ENCODE data around the gene SAP30BP. TPM values are rescaled to one million over a fixed set of nuclear protein-coding genes. Genes with fewer than 3 reads are reported as not detected.

The SAP30BP gene
- total and polyA plus RNA-seq, 2 of the 8 experiments (the other 6 are each of a cell fraction or from before 2014, with no cell fraction given) = 63.3 to 79.9 TPM

GRCh38 chr17:75664099-75664549 is 3.0 kb upstream of the SAP30BP start:
- Histone ChIP-seq H4K8ac (ENCODE audit: extremely low read depth, insufficient read depth, low read length) (no peak overlapping the region), H3K56ac (replicated peaks; ENCODE audit: insufficient read length, low read depth, low read length) (no peak overlapping the region), H3K9ac (replicated peaks in 1 of 4; ENCODE audit: extremely low read depth in 1 of 4, low read depth in 3 of 4, low read length in 3 of 4) (no peak overlapping the region), H3K36me3 (ENCODE audit: control insufficient read depth in 2 of 4, insufficient read depth in 4 of 4, low read length in 3 of 4) (peaks cover 4 to 22% (median 15%) of the 10 kb centered on the region in 4 experiments; a peak in 6 of 8 replicates), H4K5ac (ENCODE audit: insufficient read length, low read depth, low read length) (no peak overlapping the region), H3K9me3 (ENCODE audit: insufficient read depth in 2 of 2, low read depth in 1 of 2, low read length in 1 of 2) (no peaks in the 10 kb centered on the region), H2BK15ac (ENCODE audit: low read length) (no peak overlapping the region), H2BK12ac (ENCODE audit: low read depth, low read length) (no peak overlapping the region), H3K23me2 (ENCODE audit: low read depth, low read length) (peaks cover 5% of the 10 kb centered on the region; the same call in 1 of the 2 replicates), H2AFZ (ENCODE audit: low read length) (no peak overlapping the region), H4K91ac (replicated peaks; ENCODE audit: insufficient read length, low read length) (no peak overlapping the region), H3K23ac (ENCODE audit: insufficient read length) (no peak overlapping the region), H3K18ac (ENCODE audit: extremely low read depth, low read length) (no peak overlapping the region), H2BK5ac (ENCODE audit: low read depth, low read length) (no peak overlapping the region), H3K4me3 (ENCODE audit: extremely low read depth in 1 of 4, insufficient read depth in 2 of 4, low read depth in 3 of 4, low read length in 4 of 4) (no peak overlapping the region), H3K4me2 (ENCODE audit: insufficient read depth in 1 of 2, low read depth in 2 of 2, low read length in 2 of 2) (no peak overlapping the region), H2AK5ac (ENCODE audit: low read depth, low read length) (no peak overlapping the region), H3K27ac (ENCODE audit: low read depth, low read length) (no peak overlapping the region), H3K27me3 (replicated peaks in 1 of 4; ENCODE audit: control insufficient read depth in 3 of 4, extremely low read depth in 1 of 4, insufficient read depth in 3 of 4, low read length in 3 of 4) (no peaks in the 10 kb centered on the region), H2BK120ac (replicated peaks; ENCODE audit: low read depth, low read length) (no peak overlapping the region), H3K4ac (replicated peaks; ENCODE audit: insufficient read length, low read depth, low read length) (no peak overlapping the region), H2BK20ac (ENCODE audit: low read length) (no peak overlapping the region), H4K20me1 (replicated peaks in 1 of 2; ENCODE audit: control insufficient read depth in 1 of 2, insufficient read depth in 2 of 2, low read length in 2 of 2) (peaks cover 0 to 4% of the 10 kb centered on the region in 2 experiments), H3K79me2 (ENCODE audit: control insufficient read depth in 1 of 2, insufficient read depth in 2 of 2, low read length in 2 of 2) (peaks cover 8 to 32% of the 10 kb centered on the region in 2 experiments; a peak in 3 of 4 replicates), H3K4me1 (replicated peaks in 1 of 4; ENCODE audit: control insufficient read depth in 3 of 4, insufficient read depth in 4 of 4, low read length in 3 of 4) (peaks cover 0 to 13% (median 3%) of the 10 kb centered on the region in 4 experiments; a peak in 2 of 7 replicates), H3K14ac (ENCODE audit: insufficient read length) (no peak overlapping the region), H3K79me1 (ENCODE audit: low read depth, low read length) (0 out of 2 replicates have a peak, but pooled peaks cover 2% of the 10 kb centered on the region)
- no peak for TF ChIP-seq RNF2 (IDR thresholded peaks at IDR 0.05; ENCODE audit: borderline replicate concordance, low read depth, low read length, missing control alignments, poor library complexity, severe bottlenecking)
- no peak for TF ChIP-seq ZNF274 (IDR thresholded peaks at IDR 0.05; ENCODE audit: borderline replicate concordance, extremely low read depth, low read length)
- no peak for TF ChIP-seq EGR1 (IDR thresholded peaks at IDR 0.05; ENCODE audit: borderline replicate concordance, low read depth, low read length)
- no peak for TF ChIP-seq SRF (IDR thresholded peaks at IDR 0.05; ENCODE audit: low read depth, low read length)
- no peak for TF ChIP-seq TEAD4 (IDR thresholded peaks at IDR 0.05; ENCODE audit: low read depth, low read length)
- FAIRE-seq (no peak), DNase-seq (ENCODE audit: low read depth in 1 of 2, low spot score in 2 of 2) (no peak)
- 93% methylated on average over 3 of the region's 3 CpGs; no CpG with 5 or more reads in 1 of the 2 experiments for WGBS, 2 experiments (ENCODE audit: extremely low coverage in 1 of 2, insufficient coverage in 1 of 2, insufficient read length in 1 of 2, insufficient replicate concordance in 2 of 2, low coverage in 1 of 2, low lambda C conversion rate in 2 of 2, missing lambda C conversion rate in 1 of 2)
- POLR2A ChIA-PET (ENCODE audit: partially characterized antibody) = interaction anchor here (1.0 kb wide), 1 partner anchor 10 kb away, joined by 3 read pairs; no protein-coding TSS in a partner anchor
- CTCF ChIA-PET (ENCODE audit: partially characterized antibody) = interaction anchor here (6.1 to 51.0 kb wide), 2 partner anchors 11 to 45 kb away, joined by 52 to 2200 read pairs; partner anchors contain the start of gene SMIM5

All from H1 (cell line).